H1 (cell line): Measurements from ENCODE around the gene WTIP. TPM values are rescaled to one million over a fixed set of nuclear protein-coding genes. Genes with fewer than 3 reads are reported as not detected.

Source experiments
- CTCF ChIA-PET: fragments of 300-600 bp; sonication (Branson Sonifier 250); formaldehyde crosslinking; loops from one replicate; lab custom pipeline; 2021; ENCODE audit not compliant: partially characterized antibody; lab: Charles Lee
- POLR2A ChIA-PET: fragments of 300-600 bp; sonication (Branson Sonifier 250); formaldehyde crosslinking; loops from one replicate; lab custom pipeline; 2021; ENCODE audit warnings: inconsistent platforms; ENCODE audit not compliant: partially characterized antibody; lab: Charles Lee
- DNase-seq, 2 experiments: peaks; one replicate each; pipeline versions ENCODE4 v3.0.0 to v3.0.0-alpha.2; 2010 to 2022; ENCODE audit warnings: low spot score in 2 of 2, low read depth in 1 of 2, mixed read lengths in 1 of 2
- FAIRE-seq: peaks from 2 replicates; lab custom pipeline; 2011; peaks lifted over from hg19 to GRCh38; lab: Jason Lieb, UNC
- H2AFZ ChIP-seq: 2 replicates; pipeline ENCODE4 v1.8.1; 2012; ENCODE audit warnings: low read length, inconsistent platforms
- H2AK5ac ChIP-seq: 2 replicates; pipeline ENCODE4 v1.6.1; 2013; ENCODE audit warnings: low read depth, low read length
- H2BK120ac ChIP-seq: replicated peaks from 2 replicates; pipeline ENCODE3; 2013; ENCODE audit warnings: low read depth, low read length, inconsistent platforms
- H2BK12ac ChIP-seq: 2 replicates; pipeline ENCODE4 v1.6.1; 2013; ENCODE audit warnings: low read depth, low read length
- H2BK15ac ChIP-seq: 2 replicates; pipeline ENCODE4 v1.6.1; 2013; ENCODE audit warnings: low read length
- H2BK20ac ChIP-seq: 2 replicates; pipeline ENCODE4 v1.6.1; 2013; ENCODE audit warnings: low read length
- H2BK5ac ChIP-seq: 2 replicates; pipeline ENCODE4 v1.6.1; 2013; ENCODE audit warnings: low read depth, low read length
- H3K14ac ChIP-seq: 2 replicates; pipeline ENCODE4 v1.6.1; 2013; ENCODE audit warnings: inconsistent platforms; ENCODE audit not compliant: insufficient read length
- H3K18ac ChIP-seq: 2 replicates; pipeline ENCODE4 v1.6.1; 2013; ENCODE audit warnings: low read length; ENCODE audit errors: extremely low read depth
- H3K23ac ChIP-seq: 2 replicates; pipeline ENCODE4 v1.6.1; 2013; ENCODE audit warnings: inconsistent platforms; ENCODE audit not compliant: insufficient read length
- H3K23me2 ChIP-seq: 2 replicates; pipeline ENCODE4 v1.6.1; 2013; ENCODE audit warnings: low read depth, low read length
- H3K27ac ChIP-seq: 2 replicates; pipeline ENCODE4 v1.6.1; 2011; ENCODE audit warnings: low read depth, low read length, inconsistent platforms
- H3K27me3 ChIP-seq, 4 experiments: replicated peaks in 1 of 4; 1 replicate in 1 of 4; 2 replicates in 3 of 4; pipeline versions ENCODE4 v1.6.1 to v1.8.1; 2011 to 2013; ENCODE audit warnings: low read length in 3 of 4, mild to moderate bottlenecking in 3 of 4, inconsistent platforms in 2 of 4, mixed read lengths in 2 of 4, moderate library complexity in 1 of 4; ENCODE audit not compliant: control insufficient read depth in 3 of 4, insufficient read depth in 3 of 4; ENCODE audit errors: extremely low read depth in 1 of 4
- H3K36me3 ChIP-seq, 4 experiments: 2 replicates each; pipeline versions ENCODE4 v1.6.1 to v1.8.1; 2011 to 2013; ENCODE audit warnings: mild to moderate bottlenecking in 4 of 4, low read length in 3 of 4, moderate library complexity in 2 of 4, control low read depth in 1 of 4, inconsistent platforms in 1 of 4; ENCODE audit not compliant: insufficient read depth in 4 of 4, control insufficient read depth in 2 of 4
- H3K4ac ChIP-seq: replicated peaks from 2 replicates; pipeline ENCODE3; 2013; ENCODE audit warnings: low read length, low read depth, mixed read lengths, inconsistent platforms; ENCODE audit not compliant: insufficient read length
- H3K4me1 ChIP-seq, 4 experiments: replicated peaks in 1 of 4; 1 replicate in 1 of 4; 2 replicates in 3 of 4; pipeline versions ENCODE4 v1.6.1 to v1.8.1; 2011 to 2013; ENCODE audit warnings: low read length in 3 of 4, inconsistent platforms in 2 of 4, mixed read lengths in 1 of 4; ENCODE audit not compliant: insufficient read depth in 4 of 4, control insufficient read depth in 3 of 4
- H3K4me2 ChIP-seq, 2 experiments: 2 replicates each; pipeline versions ENCODE4 v1.6.1 to v1.8.1; 2011 to 2013; ENCODE audit warnings: low read depth in 2 of 2, low read length in 2 of 2, control low read depth in 1 of 2, inconsistent platforms in 1 of 2, mild to moderate bottlenecking in 1 of 2; ENCODE audit not compliant: insufficient read depth in 1 of 2
- H3K4me3 ChIP-seq, 4 experiments: fragments of 200-600, 300-600 bp in 1 of 4; sonication (generic), shearing (Covaris generic), sonication (Bioruptor Twin) in 1 of 4; 2 replicates each; pipeline versions ENCODE4 v1.5.1 to v1.8.1; 2011 to 2016; ENCODE audit warnings: low read length in 4 of 4, low read depth in 3 of 4, control low read depth in 2 of 4, inconsistent platforms in 2 of 4, mild to moderate bottlenecking in 2 of 4, mixed read lengths in 1 of 4, moderate library complexity in 1 of 4; ENCODE audit not compliant: insufficient read depth in 2 of 4; ENCODE audit errors: extremely low read depth in 1 of 4
- H3K56ac ChIP-seq: replicated peaks from 2 replicates; pipeline ENCODE3; 2013; ENCODE audit warnings: low read depth, mild to moderate bottlenecking, mixed read lengths, low read length, inconsistent platforms; ENCODE audit not compliant: insufficient read length
- H3K79me1 ChIP-seq: 2 replicates; pipeline ENCODE4 v1.6.1; 2013; ENCODE audit warnings: low read depth, low read length, control low read depth
- H3K79me2 ChIP-seq, 2 experiments: 2 replicates each; pipeline versions ENCODE4 v1.6.1 to v1.8.1; 2012 to 2013; ENCODE audit warnings: low read length in 2 of 2, mild to moderate bottlenecking in 2 of 2, inconsistent platforms in 1 of 2; ENCODE audit not compliant: insufficient read depth in 2 of 2, control insufficient read depth in 1 of 2
- H3K9ac ChIP-seq, 4 experiments: replicated peaks in 1 of 4; 1 replicate in 1 of 4; 2 replicates in 3 of 4; pipeline versions ENCODE4 v1.6.1 to v1.8.1; 2011 to 2013; ENCODE audit warnings: low read depth in 3 of 4, low read length in 3 of 4, control low read depth in 2 of 4, mild to moderate bottlenecking in 2 of 4, moderate library complexity in 2 of 4, inconsistent platforms in 1 of 4; ENCODE audit errors: extremely low read depth in 1 of 4
- H3K9me3 ChIP-seq, 2 experiments: 2 replicates each; pipeline versions ENCODE4 v1.6.1 to v1.8.1; 2012 to 2013; ENCODE audit warnings: mild to moderate bottlenecking in 2 of 2, moderate library complexity in 2 of 2, control low read depth in 1 of 2, inconsistent platforms in 1 of 2, low read depth in 1 of 2, low read length in 1 of 2, mixed read lengths in 1 of 2; ENCODE audit not compliant: insufficient read depth in 2 of 2
- H4K20me1 ChIP-seq, 2 experiments: replicated peaks in 1 of 2; 2 replicates each; pipeline versions ENCODE3 to v1.8.1; 2011 to 2013; ENCODE audit warnings: inconsistent platforms in 2 of 2, low read length in 2 of 2, mild to moderate bottlenecking in 1 of 2; ENCODE audit not compliant: insufficient read depth in 2 of 2, control insufficient read depth in 1 of 2
- H4K5ac ChIP-seq: 2 replicates; pipeline ENCODE4 v1.6.1; 2013; ENCODE audit warnings: low read length, low read depth, mixed read lengths, inconsistent platforms; ENCODE audit not compliant: insufficient read length
- H4K8ac ChIP-seq: 2 replicates; pipeline ENCODE4 v1.8.0; 2013; ENCODE audit warnings: mild to moderate bottlenecking, moderate library complexity, low read length, inconsistent platforms; ENCODE audit not compliant: insufficient read depth; ENCODE audit errors: extremely low read depth
- H4K91ac ChIP-seq: replicated peaks from 2 replicates; pipeline ENCODE3; 2013; ENCODE audit warnings: low read length, mixed read lengths, inconsistent platforms; ENCODE audit not compliant: insufficient read length
- BRCA1 ChIP-seq: IDR thresholded peaks from 2 replicates; pipeline ENCODE4 v1.6.1; 2012; ENCODE audit warnings: low read depth, low read length, improper control_type of control experiment
- CBX8 ChIP-seq: fragments of 300-800, 300-1000 bp; sonication (generic); IDR thresholded peaks from 2 replicates; pipeline ENCODE4 v1.7.1; 2016; ENCODE audit warnings: low read depth, low read length, borderline replicate concordance
- CREB1 ChIP-seq: IDR thresholded peaks from 2 replicates; pipeline ENCODE4 v1.6.1; 2012; ENCODE audit warnings: inconsistent platforms
- EGR1 ChIP-seq: IDR thresholded peaks from 2 replicates; pipeline ENCODE4 v1.6.1; 2011; ENCODE audit warnings: low read depth, low read length, borderline replicate concordance
- GTF2F1 ChIP-seq: IDR thresholded peaks from 2 replicates; pipeline ENCODE4 v1.6.1; 2012; ENCODE audit warnings: low read depth, low read length, improper control_type of control experiment, borderline replicate concordance
- HDAC2 ChIP-seq, 2 experiments: fragments of 300-600 bp in 1 of 2; sonication (generic) in 1 of 2; IDR thresholded peaks; 2 replicates each; pipeline ENCODE4 v1.6.1; 2011 to 2012; ENCODE audit warnings: low read depth in 2 of 2, low read length in 2 of 2, mild to moderate bottlenecking in 2 of 2, moderate library complexity in 2 of 2, borderline replicate concordance in 1 of 2, inconsistent platforms in 1 of 2
- NANOG ChIP-seq: IDR thresholded peaks from 2 replicates; pipeline ENCODE4 v1.6.1; 2011; ENCODE audit warnings: low read length, low read depth, mild to moderate bottlenecking, inconsistent platforms; ENCODE audit not compliant: insufficient read depth, poor library complexity, severe bottlenecking
- RFX5 ChIP-seq: IDR thresholded peaks from 2 replicates; pipeline ENCODE4 v1.6.1; 2011; ENCODE audit warnings: low read depth, low read length, improper control_type of control experiment, borderline replicate concordance
- RNF2 ChIP-seq: fragments of 200-900, 300-1000 bp; sonication (generic); IDR thresholded peaks from 2 replicates; pipeline ENCODE4 v1.7.1; 2016; ENCODE audit warnings: borderline replicate concordance, low read depth, mild to moderate bottlenecking, antibody characterized with exemption, low read length; ENCODE audit not compliant: poor library complexity, severe bottlenecking; ENCODE audit errors: missing control alignments
- SIX5 ChIP-seq: IDR thresholded peaks from 2 replicates; pipeline ENCODE4 v1.6.1; 2011; ENCODE audit warnings: mild to moderate bottlenecking, low read depth, low read length
- ZNF274 ChIP-seq: IDR thresholded peaks from 2 replicates; pipeline ENCODE4 v1.7.0; 2012; ENCODE audit warnings: low read length, borderline replicate concordance; ENCODE audit errors: extremely low read depth
- WGBS, 2 experiments: shearing (Covaris generic) in 1 of 2; methylation state at CpG; one replicate each; pipeline versions ENCODE4 v1.1.6 to v1.1.7; 2013 to 2015; ENCODE audit warnings: low lambda C conversion rate in 2 of 2, mixed read lengths in 2 of 2, inconsistent platforms in 1 of 2, low coverage in 1 of 2, missing lambda C conversion rate in 1 of 2; ENCODE audit not compliant: insufficient replicate concordance in 2 of 2, insufficient coverage in 1 of 2, insufficient read length in 1 of 2; ENCODE audit errors: extremely low coverage in 1 of 2, missing lambda C conversion rate in 1 of 2; 5-methylcytosine and 5-hydroxymethylcytosine counted together
- polyA plus RNA-seq, 7 experiments: library from polyadenylated mRNA; depleted of rRNA in 3 of 7; stranded (reverse) in 5 of 7; unstranded in 2 of 7; fragments of >200 nt in 5 of 7; fragments of 200-250 nt in 2 of 7; gene quantifications; 1 replicate in 5 of 7; 2 replicates in 1 of 7; 4 replicates in 1 of 7; pipeline versions ENCODE4 v1.2.1 to v1.2.3, GENCODE V29; 2011 to 2013; ENCODE audit warnings: missing spikeins in 2 of 7, mixed read lengths in 2 of 7
- total RNA-seq: library from RNA; stranded (reverse); fragmentation: NEBNext Ultra II Directional; extraction: Animal tissue kit (Norgen Biotek cat#: 25700); gene quantifications from 2 replicates; pipeline ENCODE4 v1.2.1, GENCODE V29; 2021

Gene WTIP
- total and polyA plus RNA-seq, 2 of the 8 experiments (the other 6 are each of a cell fraction or from before 2014, with no cell fraction given): 8.7 to 15.4 TPM

GRCh38 chr19:34500656-34501120 lies 19.1 kb downstream of the WTIP start:
- TF ChIP-seq NANOG: no peak
- no peak for TF ChIP-seq BRCA1
- TF ChIP-seq CREB1: no peak
- TF ChIP-seq CBX8: no peak
- TF ChIP-seq EGR1: no peak
- no peak for TF ChIP-seq ZNF274
- TF ChIP-seq RNF2: no peak
- TF ChIP-seq RFX5: no peak
- no peak for TF ChIP-seq SIX5
- TF ChIP-seq HDAC2 (IDR thresholded peaks at IDR 0.05; ENCODE audit: borderline replicate concordance in 1 of 2, low read depth in 2 of 2, low read length in 2 of 2): no peak
- TF ChIP-seq GTF2F1: no peak
- H2BK5ac ChIP-seq: no peak overlapping the region
- ChIA-PET CTCF (interaction anchor here (0.7 to 2.5 kb wide), 12 partner anchors 9 to 130 kb away, joined by 3 to 14 read pairs (median 5); no protein-coding TSS in a partner anchor), POLR2A (interaction anchor here (0.8 to 8.9 kb wide), 8 partner anchors 9 to 212 kb away, joined by 3 to 63 read pairs (median 4); partner anchors contain the start of gene WTIP)
- H3K79me2 ChIP-seq: no peaks in the 10 kb centered on the region
- no peak overlapping the region for H3K23ac ChIP-seq
- no peak overlapping the region for H3K4ac ChIP-seq
- no peak overlapping the region for H3K18ac ChIP-seq
- H2BK15ac ChIP-seq: no peak overlapping the region
- H2BK20ac ChIP-seq: no peak overlapping the region
- H3K56ac ChIP-seq: no peak overlapping the region
- H4K20me1 ChIP-seq: peaks cover 0 to 3% of the 10 kb centered on the region in 2 experiments
- H3K14ac ChIP-seq: no peak overlapping the region
- H3K4me2 ChIP-seq: no peak overlapping the region
- no peaks in the 10 kb centered on the region for H3K27me3 ChIP-seq
- no peak overlapping the region for H2AFZ ChIP-seq
- H2BK120ac ChIP-seq: no peak overlapping the region
- H2AK5ac ChIP-seq: no peak overlapping the region
- H2BK12ac ChIP-seq: no peak overlapping the region
- H3K79me1 ChIP-seq: no peaks in the 10 kb centered on the region
- no peak overlapping the region for H4K91ac ChIP-seq
- no peak overlapping the region for H3K4me3 ChIP-seq
- H4K8ac ChIP-seq: peak overlapping the region; percentile 62; the same call in 1 of the 2 replicates
- peaks cover 0 to 8% (median 7%) of the 10 kb centered on the region in 4 experiments; a peak in 5 of 7 replicates for H3K4me1 ChIP-seq
- H3K9ac ChIP-seq: no peak overlapping the region
- H3K9me3 ChIP-seq: no peaks in the 10 kb centered on the region
- WGBS, 2 experiments: 79% methylated on average over 13 of the region's 25 CpGs; no CpG with 5 or more reads in 1 of the 2 experiments
- no peak overlapping the region for H3K27ac ChIP-seq
- FAIRE-seq: no peak
- peaks cover 0 to 7% (median 4%) of the 10 kb centered on the region in 4 experiments; a peak in 3 of 8 replicates for H3K36me3 ChIP-seq
- H3K23me2 ChIP-seq: peaks cover 2% of the 10 kb centered on the region; the same call in 1 of the 2 replicates
- DNase-seq: no peak
- H4K5ac ChIP-seq: no peak overlapping the region
